NCI-H2107 treated with DMSO at 0.1 percent for 48 hours (cell line): ENCODE results near the gene GRM3.

Experiments
- DNase-seq: peaks from one replicate; lab custom pipeline; 2025; ENCODE audit not compliant: unreplicated experiment; lab: John Stamatoyannopoulos, UW

The GRM3 gene

GRCh38 chr7:86689363-86689762, 45.7 kb downstream of the GRM3 start:
- DNase-seq: no peak

GRCh38 chr7:86692755-86693154, 49.0 kb downstream of the GRM3 start:
- no peak for DNase-seq

- no peak for DNase-seq
Measured at GRCh38 chr7:86706406-86706805, 62.7 kb downstream of the GRM3 start.

- no peak for DNase-seq
Measured at GRCh38 chr7:86708031-86708680, 64.4 kb downstream of the GRM3 start.

GRCh38 chr7:86720306-86720705, 76.6 kb downstream of the GRM3 start:
- no peak for DNase-seq

- no peak for DNase-seq
Measured at GRCh38 chr7:86733783-86734182, 90.1 kb downstream of the GRM3 start.

- no peak for DNase-seq
Measured at GRCh38 chr7:86745013-86745745, 101.5 kb downstream of the GRM3 start.

GRCh38 chr7:86747698-86748097, 104.0 kb downstream of the GRM3 start:
- peak; percentile 60 for DNase-seq

- no peak for DNase-seq
Measured at GRCh38 chr7:86748201-86748600, 104.5 kb downstream of the GRM3 start.

GRCh38 chr7:86748843-86749719, 105.4 kb downstream of the GRM3 start:
- DNase-seq: no peak

GRCh38 chr7:86749741-86750665, 106.3 kb downstream of the GRM3 start:
- DNase-seq: no peak

GRCh38 chr7:86760236-86760635, 116.5 kb downstream of the GRM3 start:
- no peak for DNase-seq

GRCh38 chr7:86762129-86762528, 118.4 kb downstream of the GRM3 start:
- DNase-seq: no peak

GRCh38 chr7:86765931-86766330, 122.2 kb downstream of the GRM3 start:
- DNase-seq: no peak

- DNase-seq: no peak
Measured at GRCh38 chr7:86768394-86768793, 124.7 kb downstream of the GRM3 start.

GRCh38 chr7:86768967-86769760, 125.5 kb downstream of the GRM3 start:
- DNase-seq: no peak

- DNase-seq: no peak
Measured at GRCh38 chr7:86773309-86773708, 129.6 kb downstream of the GRM3 start.

GRCh38 chr7:86775203-86775602, 131.5 kb downstream of the GRM3 start:
- no peak for DNase-seq

- no peak for DNase-seq
Measured at GRCh38 chr7:86776136-86776535, 132.4 kb downstream of the GRM3 start.

- DNase-seq: no peak
Measured at GRCh38 chr7:86778271-86778670, 134.6 kb downstream of the GRM3 start.
